Coronary artery (tissue), 2 donors: ENCODE data around the gene TCF7.

ENCODE experiments used
- DNase-seq: peaks from one replicate; pipeline ENCODE4 v3.0.0-alpha.2; 2017; ENCODE audit warnings: low spot score
- H3K27ac ChIP-seq, 2 donors: fragments of 200-600 bp; sonication (generic); one replicate each; pipeline ENCODE4 v1.5.1; 2016 to 2019
- H3K4me3 ChIP-seq: fragments of 200-600 bp; sonication (generic); 2 replicates; pipeline ENCODE4 v1.5.1; 2016; ENCODE audit warnings: mild to moderate bottlenecking, moderate library complexity
- CTCF ChIP-seq: fragments of 200-600 bp; sonication (generic); IDR thresholded peaks from one replicate; pipeline ENCODE4 v1.5.1; 2019; ENCODE audit warnings: antibody characterized with exemption

The TCF7 gene

DNA sequence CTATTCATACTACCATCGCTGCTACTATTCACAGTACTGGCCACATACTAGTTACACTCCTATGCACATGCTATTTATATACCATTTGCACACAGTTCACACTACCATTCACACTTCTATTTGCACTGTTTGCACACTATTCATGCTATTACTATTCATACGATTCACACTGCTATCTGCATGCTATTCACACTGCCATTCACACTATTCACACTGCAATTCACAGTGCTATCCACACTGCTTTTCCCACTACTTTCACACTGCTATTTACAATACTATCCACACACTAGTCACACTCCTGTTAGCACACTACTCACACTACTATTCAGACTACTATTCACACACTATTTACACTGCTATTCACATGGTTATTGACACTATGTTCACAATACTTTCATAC lies 39.4 kb upstream of the TCF7 start:
- Histone ChIP-seq H3K4me3 (no peak overlapping the region), H3K27ac (no peak overlapping the region)
- no peak for TF ChIP-seq CTCF
- no peak for DNase-seq

GRCh38 chr5:134077926-134078580 lies 36.4 kb upstream of the TCF7 start:
- Histone ChIP-seq H3K27ac (no peak overlapping the region), H3K4me3 (no peak overlapping the region)
- DNase-seq, result no peak
- no peak for TF ChIP-seq CTCF

DNA sequence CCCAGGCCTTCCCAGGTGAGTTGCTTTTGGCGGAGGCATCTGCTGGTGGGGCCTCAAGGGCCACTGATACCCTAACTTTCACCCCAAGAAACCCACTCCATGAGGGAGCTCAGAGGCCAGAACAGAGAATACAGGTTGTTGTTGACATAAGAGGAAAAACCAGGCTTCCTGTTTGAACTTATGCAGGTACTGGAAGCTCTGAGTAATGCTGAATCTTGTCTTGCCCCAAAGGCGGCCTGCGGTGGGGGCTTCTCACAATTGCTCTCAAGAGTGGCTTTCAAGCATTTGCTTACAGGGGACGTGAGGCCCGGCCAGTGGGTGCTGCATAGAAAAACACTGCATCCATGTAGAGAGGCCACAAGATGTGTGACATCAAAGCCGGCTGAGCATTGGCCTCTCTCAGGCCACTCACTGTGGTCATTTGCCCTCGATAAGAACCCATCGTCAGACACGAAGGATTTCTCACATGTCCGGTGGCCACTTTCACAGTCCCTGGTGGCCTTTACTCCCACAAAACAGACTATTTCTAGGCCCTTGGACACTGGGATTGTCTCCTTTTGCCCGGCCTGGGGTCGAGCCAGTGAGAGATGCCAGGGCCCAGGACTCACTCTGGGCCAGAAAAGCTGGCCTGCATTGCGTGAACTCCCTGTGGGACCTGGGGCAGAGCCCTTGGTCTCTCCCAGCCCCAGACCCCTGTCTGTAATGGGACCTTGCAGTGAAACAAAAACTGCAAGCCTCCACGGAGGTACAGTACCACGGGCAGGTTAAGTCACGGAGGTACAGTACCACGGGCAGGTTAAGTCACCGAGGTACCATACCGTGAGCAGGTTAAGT lies 34.5 kb upstream of the TCF7 start:
- DNase-seq, result no peak
- no peak for TF ChIP-seq CTCF
- H3K27ac ChIP-seq, result no peak overlapping the region
- H3K4me3 ChIP-seq, result no peak overlapping the region

GRCh38 chr5:134082264-134082992 lies 32.1 kb upstream of the TCF7 start:
- Histone ChIP-seq H3K27ac (no peak overlapping the region), H3K4me3 (no peak overlapping the region)
- DNase-seq, result no peak
- TF ChIP-seq CTCF, result no peak

DNA sequence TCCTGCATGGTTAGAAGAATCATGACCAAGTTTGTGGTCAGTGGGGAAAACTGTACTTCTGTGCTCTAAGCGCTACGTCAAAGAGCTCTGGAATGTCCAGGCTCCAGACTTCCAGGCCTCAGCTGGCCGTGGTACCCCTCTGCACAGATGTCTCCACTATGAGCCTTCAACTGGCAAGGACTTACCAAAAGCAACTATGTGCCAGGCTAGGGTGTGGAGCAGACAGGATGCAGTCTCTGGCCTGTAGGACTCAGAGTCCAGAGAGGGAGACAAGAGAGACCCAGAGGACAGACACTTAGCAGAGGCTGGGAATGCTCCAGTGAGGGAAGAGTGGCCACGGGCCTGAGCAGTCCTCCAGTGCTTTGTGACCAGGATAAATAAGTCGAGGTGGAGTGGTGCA lies 31.0 kb upstream of the TCF7 start:
- no peak for DNase-seq
- TF ChIP-seq CTCF, result no peak

DNA sequence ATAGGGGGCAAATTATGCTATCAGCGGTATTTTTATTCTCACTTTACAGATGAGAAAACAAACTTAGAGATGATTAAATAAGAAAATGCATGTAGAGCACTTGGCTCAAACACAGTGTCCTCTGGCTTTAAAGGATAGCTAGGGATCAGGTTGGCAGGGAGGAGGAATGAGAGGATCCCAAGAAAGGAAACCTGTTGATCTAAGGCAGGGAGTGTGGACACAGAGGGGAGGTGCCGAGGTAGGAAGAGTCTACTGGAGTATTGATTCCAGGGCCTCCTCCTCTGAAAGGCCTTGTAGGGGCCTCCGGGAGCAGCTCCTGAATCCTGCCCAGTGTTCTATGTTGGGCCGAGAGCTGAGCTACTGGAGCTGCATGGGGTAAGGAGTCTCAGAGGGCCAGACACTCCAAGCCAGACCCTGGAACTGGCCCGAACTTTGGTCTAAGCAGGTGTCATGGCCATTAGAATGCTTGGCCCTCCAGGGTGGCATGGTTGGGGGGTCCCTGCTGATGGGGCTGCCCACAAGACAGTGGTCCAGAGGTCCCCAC lies 30.4 kb upstream of the TCF7 start:
- TF ChIP-seq CTCF, result no peak
- no peak overlapping the region for H3K27ac ChIP-seq
- no peak for DNase-seq
- no peak overlapping the region for H3K4me3 ChIP-seq

More for the DNA sequence above, 31.0 kb upstream of the TCF7 start:
- Histone ChIP-seq H3K4me3 (no peak overlapping the region), H3K27ac (no peak overlapping the region)
